GM10248 (cell line): Measurements from ENCODE around the gene CREB1.

Experiments used
- CTCF ChIA-PET: fragments of 300-600 bp; sonication (Branson Sonifier 250); formaldehyde crosslinking; extraction: SDS; loops from one replicate; lab custom pipeline; 2021; ENCODE audit warnings: antibody characterized with exemption; lab: Yijun Ruan, JAX
- POLR2A ChIA-PET: fragments of 350-650 bp; sonication (Branson Sonifier 250); formaldehyde crosslinking; extraction: SDS; loops from one replicate; lab custom pipeline; 2020; ENCODE audit warnings: antibody characterized with exemption; lab: Yijun Ruan, JAX
- DNase-seq: peaks from one replicate; pipeline ENCODE4 v3.0.0; 2012; ENCODE audit errors: extremely low spot score
- TF ChIP-seq, protein P1 (sequence below): IDR thresholded peaks from 2 replicates; pipeline ENCODE4 v1.5.1; 2012; ENCODE audit warnings: mild to moderate bottlenecking, low read depth; ENCODE audit errors: extremely low read depth, missing control alignments, control extremely low read depth

CREB1 gene

DNA sequence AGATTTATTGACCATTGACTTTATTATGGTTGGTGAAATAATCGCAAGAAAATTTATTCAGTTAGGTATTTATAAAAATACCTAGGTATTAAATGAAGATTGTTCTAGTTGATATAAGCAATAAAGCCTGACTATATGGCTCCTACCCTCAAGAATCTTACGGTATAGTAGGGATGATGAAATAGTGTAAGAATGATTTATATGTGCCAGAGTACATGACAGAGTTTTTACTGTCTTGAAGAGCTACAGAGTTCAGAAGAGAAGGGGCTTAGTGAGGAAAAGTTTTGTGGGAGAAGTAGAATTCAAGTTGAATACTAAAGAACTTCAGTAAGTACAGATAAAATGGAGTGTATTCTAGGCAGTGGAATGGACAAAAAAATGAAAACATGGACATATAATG, 9.7 kb downstream of the CREB1 start:
- TF ChIP-seq, protein P1, sequence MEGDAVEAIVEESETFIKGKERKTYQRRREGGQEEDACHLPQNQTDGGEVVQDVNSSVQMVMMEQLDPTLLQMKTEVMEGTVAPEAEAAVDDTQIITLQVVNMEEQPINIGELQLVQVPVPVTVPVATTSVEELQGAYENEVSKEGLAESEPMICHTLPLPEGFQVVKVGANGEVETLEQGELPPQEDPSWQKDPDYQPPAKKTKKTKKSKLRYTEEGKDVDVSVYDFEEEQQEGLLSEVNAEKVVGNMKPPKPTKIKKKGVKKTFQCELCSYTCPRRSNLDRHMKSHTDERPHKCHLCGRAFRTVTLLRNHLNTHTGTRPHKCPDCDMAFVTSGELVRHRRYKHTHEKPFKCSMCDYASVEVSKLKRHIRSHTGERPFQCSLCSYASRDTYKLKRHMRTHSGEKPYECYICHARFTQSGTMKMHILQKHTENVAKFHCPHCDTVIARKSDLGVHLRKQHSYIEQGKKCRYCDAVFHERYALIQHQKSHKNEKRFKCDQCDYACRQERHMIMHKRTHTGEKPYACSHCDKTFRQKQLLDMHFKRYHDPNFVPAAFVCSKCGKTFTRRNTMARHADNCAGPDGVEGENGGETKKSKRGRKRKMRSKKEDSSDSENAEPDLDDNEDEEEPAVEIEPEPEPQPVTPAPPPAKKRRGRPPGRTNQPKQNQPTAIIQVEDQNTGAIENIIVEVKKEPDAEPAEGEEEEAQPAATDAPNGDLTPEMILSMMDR: no peak
- DNase-seq: no peak
- ChIA-PET POLR2A (interaction anchor here (1.1 kb wide), 1 partner anchor 10 kb away, joined by 5 read pairs; the partner anchor contains the start of gene CREB1), CTCF (interaction anchor here (1.3 to 2.0 kb wide), 3 partner anchors 9 to 28 kb away, joined by 4 to 8 read pairs (median 5); partner anchors contain the start of gene CREB1)

DNA sequence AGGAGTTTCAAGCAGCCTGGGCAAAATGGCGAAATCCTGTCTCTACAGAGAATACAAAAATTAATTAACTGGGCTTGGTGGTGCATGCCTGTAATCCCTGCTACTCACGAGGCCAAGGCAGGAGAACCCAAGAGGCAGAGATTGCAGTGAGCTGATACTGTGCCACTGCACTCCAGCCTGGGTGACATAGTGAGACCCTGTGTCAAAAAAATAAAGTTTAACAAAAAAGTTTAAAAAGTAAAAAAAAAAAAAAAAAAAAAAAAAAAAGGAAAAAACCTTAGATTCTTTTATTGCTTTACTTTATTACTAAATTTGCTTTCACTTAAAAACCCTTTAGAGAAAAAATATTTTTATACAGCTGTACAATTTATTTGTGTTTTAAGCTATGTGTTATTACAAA, 10.7 kb downstream of the CREB1 start:
- no peak for DNase-seq
- TF ChIP-seq, protein P1: no peak
- ChIA-PET POLR2A (no interaction called here), CTCF (interaction anchor here (1.0 to 2.2 kb wide), 4 partner anchors 10 to 27 kb away, joined by 3 to 8 read pairs (median 6); partner anchors contain the start of gene CREB1)

DNA sequence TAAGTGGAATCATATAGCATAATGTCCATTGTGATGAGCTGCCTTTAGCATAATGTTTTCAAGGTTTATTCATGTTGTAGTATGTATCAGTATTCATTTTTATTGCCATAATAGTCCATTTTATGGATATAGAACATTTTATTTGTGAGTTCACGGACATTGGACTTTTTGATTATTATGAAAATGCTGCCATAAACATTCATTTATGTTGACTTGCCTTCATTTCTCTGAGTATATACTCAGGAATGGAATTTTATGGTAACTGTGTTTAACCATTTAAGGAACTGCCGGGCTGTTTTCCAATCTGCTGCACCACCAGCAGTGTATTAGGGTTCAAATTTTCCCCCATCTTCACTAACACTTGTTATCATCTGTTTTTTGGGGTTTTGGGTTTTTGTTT, 12.2 kb downstream of the CREB1 start:
- TF ChIP-seq, protein P1: no peak
- ChIA-PET CTCF (interaction anchor here (0.9 to 3.1 kb wide), 4 partner anchors 9 to 39 kb away, joined by 3 to 11 read pairs (median 5); partner anchors contain the start of gene CREB1), POLR2A (interaction anchor here (1.0 kb wide), 1 partner anchor 11 kb away, joined by 3 read pairs; no protein-coding TSS in a partner anchor)
- DNase-seq: no peak

DNA sequence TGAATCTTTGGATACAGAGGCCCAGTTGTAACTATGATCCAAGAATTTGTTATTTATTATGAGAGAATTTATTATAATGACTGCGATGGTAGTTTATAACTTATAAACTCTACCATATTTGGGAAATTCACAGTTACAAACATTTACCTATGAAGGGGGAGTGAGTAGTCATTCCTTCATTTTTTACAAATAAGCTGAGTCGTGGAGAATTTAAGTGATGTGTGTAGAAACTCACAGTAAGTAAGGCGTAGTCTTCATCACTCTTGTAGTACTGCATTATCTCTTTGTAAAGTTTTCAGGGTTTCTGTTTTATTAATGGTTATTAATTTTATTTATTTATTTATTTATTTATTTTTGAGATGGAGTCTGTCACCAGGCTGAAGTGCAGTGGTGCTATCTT, 13.5 kb downstream of the CREB1 start:
- no peak for DNase-seq
- POLR2A ChIA-PET: no interaction called here
- CTCF ChIA-PET: interaction anchor here (1.4 to 3.1 kb wide), 2 partner anchors 10 to 44 kb away, joined by 3 to 11 read pairs; no protein-coding TSS in a partner anchor
- TF ChIP-seq, protein P1: no peak

DNA sequence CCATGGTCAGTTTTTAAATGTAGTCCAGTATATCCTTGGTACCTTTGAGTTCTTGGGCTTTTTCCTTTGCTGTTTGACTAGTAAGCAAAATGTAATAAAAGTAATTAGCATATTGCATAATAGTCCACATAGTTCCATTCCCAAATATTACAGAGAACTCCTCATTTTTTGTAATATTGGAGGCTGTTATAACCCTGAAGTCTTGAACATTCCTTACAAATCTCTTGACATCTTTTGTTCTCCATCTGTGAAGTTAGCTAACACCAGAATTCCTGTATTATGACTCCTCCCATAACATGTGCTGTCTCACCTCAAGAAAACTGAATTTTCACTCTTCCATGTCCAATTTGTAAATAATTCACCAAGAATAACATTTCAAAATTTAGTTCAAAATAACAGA, 17.1 kb downstream of the CREB1 start:
- TF ChIP-seq, protein P1: no peak
- ChIA-PET CTCF (interaction anchor here (0.7 to 1.4 kb wide), 5 partner anchors 9 to 55 kb away, joined by 3 to 5 read pairs (median 4); partner anchors contain the start of gene CREB1), POLR2A (no interaction called here)
- DNase-seq: no peak

DNA sequence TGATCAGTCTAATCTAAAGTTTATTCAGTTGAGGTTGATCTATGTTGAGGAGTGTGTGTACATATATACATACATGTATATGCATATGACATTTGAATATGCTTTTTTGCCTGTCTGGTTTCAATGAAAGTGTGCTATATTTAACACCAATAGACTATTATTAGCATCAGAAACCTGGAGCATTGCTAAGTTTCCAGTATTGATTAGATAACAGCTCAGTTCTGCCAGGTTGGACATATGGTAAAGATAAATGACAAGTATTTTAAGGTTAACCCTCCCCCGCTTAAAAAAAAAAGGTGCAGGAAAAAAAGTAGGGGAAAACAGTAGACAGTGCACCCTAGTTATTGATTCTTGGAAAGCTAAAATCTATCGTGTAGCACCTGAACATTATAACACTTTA, 19.4 kb downstream of the CREB1 start:
- ChIA-PET CTCF (interaction anchor here (1.3 to 3.0 kb wide), 3 partner anchors 8 to 19 kb away, joined by 3 to 14 read pairs (median 5); partner anchors contain the start of gene CREB1), POLR2A (no interaction called here)
- no peak for DNase-seq
- TF ChIP-seq, protein P1: no peak
